RWPE1 (cell line): Measurements from ENCODE around the gene PCNX2.

Experiments used
- CTCF ChIA-PET: fragments of 350-600 bp; sonication (Branson Sonifier 250); formaldehyde crosslinking; extraction: SDS; loops from one replicate; lab custom pipeline; 2021; lab: Yijun Ruan, JAX
- POLR2A ChIA-PET: fragments of 400-600 bp; formaldehyde crosslinking; extraction: SDS; loops from one replicate; lab custom pipeline; 2020; ENCODE audit warnings: antibody characterized with exemption; ENCODE audit not compliant: low non-redundant PET; lab: Yijun Ruan, JAX
- DNase-seq: peaks from one replicate; pipeline ENCODE4 v3.0.0; 2012; ENCODE audit warnings: low spot score
- H3K27ac ChIP-seq: fragments of 450-650 bp; 2 replicates; pipeline ENCODE4 v1.5.1; 2017
- CTCF ChIP-seq: fragments of 450-650 bp; conservative IDR thresholded peaks from 2 replicates; pipeline ENCODE4 v1.5.1; 2017; ENCODE audit warnings: low read depth, mild to moderate bottlenecking

Gene PCNX2

DNA sequence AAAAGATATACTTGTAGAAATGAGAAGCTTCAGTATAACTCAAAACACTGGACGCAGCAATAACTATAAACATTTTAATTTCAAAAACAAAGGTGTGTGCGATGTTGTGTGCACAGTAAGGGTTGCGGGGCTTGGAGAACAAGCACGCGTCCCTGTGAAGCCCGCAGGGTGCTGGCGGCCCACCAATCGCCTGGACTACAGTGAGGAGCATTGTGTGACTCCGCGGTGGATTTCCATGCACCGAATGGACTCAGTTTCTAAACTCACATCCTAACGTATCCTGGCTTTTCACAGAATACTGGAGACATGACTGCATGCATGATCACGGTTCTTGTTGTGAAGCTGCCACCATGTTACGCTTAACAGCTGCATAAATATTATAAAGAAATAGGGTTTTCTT is 312.1 kb downstream of the PCNX2 start:
- ChIA-PET POLR2A (no interaction called here), CTCF (interaction anchor here (0.6 kb wide), 1 partner anchor 233 kb away, joined by 3 read pairs; no protein-coding TSS in a partner anchor)
- no peak for DNase-seq
- no peak overlapping the region for H3K27ac ChIP-seq
- no peak for TF ChIP-seq CTCF

DNA sequence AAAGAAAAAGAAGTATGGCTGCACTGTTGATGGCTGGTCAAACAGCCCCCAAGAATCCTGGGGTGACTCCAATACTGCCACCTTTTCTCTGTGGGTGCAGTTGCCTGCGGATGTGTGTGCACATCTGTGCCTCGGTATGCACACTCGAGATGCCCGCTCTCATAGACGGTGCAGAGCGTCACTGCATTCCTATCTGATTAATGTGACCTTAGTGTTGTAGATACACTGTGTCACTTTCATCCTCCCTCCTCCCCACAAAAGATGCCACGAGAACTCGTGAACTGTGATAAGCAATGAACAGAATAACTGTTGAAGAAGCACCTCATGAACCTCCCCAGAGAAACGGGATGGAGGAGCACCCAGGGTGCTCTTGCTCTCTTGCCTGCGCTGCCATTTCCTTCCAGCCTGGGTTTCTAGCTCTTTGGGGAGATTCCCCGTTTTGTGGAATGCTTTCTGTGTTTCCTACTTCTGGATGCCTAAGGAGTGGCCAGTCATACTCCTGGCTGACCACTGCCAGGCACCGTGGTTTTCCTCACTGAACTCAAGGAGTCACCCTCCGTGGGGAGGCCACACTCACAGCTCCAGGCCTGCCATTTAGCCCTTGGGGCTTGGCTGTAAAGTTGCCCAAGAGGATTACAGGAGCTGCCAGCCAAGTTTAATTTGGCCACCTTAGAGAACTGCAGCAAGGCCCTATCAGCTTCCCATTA is 313.1 kb downstream of the PCNX2 start:
- no peak for DNase-seq
- CTCF ChIA-PET, result no interaction called here
- TF ChIP-seq CTCF, result no peak
- POLR2A ChIA-PET, result no interaction called here
- peak overlapping the region; percentile 40; the same call in 1 of the 2 replicates for H3K27ac ChIP-seq

- TF ChIP-seq CTCF, result no peak
- POLR2A ChIA-PET, result no interaction called here
- H3K27ac ChIP-seq, result no peak overlapping the region
- CTCF ChIA-PET, result interaction anchor here (0.6 kb wide), 1 partner anchor 1082 kb away, joined by 5 read pairs; no protein-coding TSS in a partner anchor
- DNase-seq, result no peak
Observed at GRCh38 chr1:232980986-232981560, 314.5 kb downstream of the PCNX2 start.

DNA sequence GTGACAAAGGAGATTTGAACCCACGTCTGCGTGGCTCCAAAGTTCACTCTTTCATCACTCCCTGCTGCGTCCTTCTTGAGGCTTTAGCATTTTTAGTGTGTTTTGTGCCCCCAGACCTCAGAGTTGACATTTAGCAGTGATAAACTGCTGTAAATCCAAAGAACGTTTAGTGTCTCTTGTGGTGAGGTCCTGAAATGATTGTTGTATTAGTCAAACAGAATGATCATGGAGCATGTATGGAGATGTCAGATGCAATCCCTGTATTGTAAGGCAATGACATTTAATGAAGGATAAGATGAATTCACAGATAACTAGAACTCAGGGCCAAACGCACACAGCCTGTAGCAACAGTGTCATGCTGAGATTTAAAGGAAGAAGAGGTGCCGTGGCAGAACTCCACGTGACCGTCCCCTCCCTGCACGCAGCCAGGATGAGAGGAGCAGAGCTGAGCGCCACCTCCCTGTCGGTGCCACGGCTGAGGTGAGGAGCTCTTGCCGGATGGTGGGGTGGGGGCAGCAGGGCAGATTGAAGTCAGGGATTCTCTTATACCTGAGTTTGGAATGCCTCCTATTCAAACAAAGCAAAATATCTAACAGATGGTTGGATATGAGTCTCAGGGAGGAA is 315.1 kb downstream of the PCNX2 start:
- TF ChIP-seq CTCF, result no peak
- no peak overlapping the region for H3K27ac ChIP-seq
- DNase-seq, result no peak
- CTCF ChIA-PET, result interaction anchor here (0.5 to 0.6 kb wide), 2 partner anchors 506 to 1083 kb away, joined by 3 to 5 read pairs; no protein-coding TSS in a partner anchor
- POLR2A ChIA-PET, result no interaction called here

DNA sequence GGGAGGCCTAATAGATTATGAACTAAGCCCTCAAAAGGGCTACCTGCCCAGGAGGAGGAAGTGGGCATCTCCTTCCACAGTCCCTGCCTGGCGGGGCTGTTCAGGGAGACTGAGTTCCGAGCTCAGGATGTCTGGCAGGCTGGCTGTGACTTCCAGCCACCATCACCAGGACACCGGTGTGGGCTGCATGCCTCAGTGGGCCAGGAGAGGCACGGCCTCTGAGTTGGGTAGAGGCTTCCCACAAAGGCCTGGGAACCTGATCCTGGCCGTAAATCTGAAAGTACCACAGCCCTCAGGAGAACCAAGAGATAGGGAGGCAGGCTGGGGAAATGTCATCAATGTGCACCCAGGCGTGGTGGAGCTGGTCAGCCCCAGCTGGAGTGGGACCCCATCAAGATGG is 316.0 kb downstream of the PCNX2 start:
- CTCF ChIA-PET, result interaction anchor here (0.6 kb wide), 1 partner anchor 1465 kb away, joined by 3 read pairs; no protein-coding TSS in a partner anchor
- POLR2A ChIA-PET, result no interaction called here
- DNase-seq, result no peak
- no peak for TF ChIP-seq CTCF
- no peak overlapping the region for H3K27ac ChIP-seq

GRCh38 chr1:232978815-232979214 is 316.7 kb downstream of the PCNX2 start:
- TF ChIP-seq CTCF, result no peak
- ChIA-PET POLR2A (no interaction called here), CTCF (interaction anchor here (1.1 kb wide), 1 partner anchor 19 kb away, joined by 4 read pairs; no protein-coding TSS in a partner anchor)
- DNase-seq, result no peak
- no peak overlapping the region for H3K27ac ChIP-seq
